ENCODE data around the gene IFT57. TPM values are rescaled to one million over a fixed set of nuclear protein-coding genes. Genes with fewer than 3 reads are reported as not detected.

Gene IFT57
- total and polyA plus RNA-seq, 2 donors: 33.8 to 80.1 TPM

DNA sequence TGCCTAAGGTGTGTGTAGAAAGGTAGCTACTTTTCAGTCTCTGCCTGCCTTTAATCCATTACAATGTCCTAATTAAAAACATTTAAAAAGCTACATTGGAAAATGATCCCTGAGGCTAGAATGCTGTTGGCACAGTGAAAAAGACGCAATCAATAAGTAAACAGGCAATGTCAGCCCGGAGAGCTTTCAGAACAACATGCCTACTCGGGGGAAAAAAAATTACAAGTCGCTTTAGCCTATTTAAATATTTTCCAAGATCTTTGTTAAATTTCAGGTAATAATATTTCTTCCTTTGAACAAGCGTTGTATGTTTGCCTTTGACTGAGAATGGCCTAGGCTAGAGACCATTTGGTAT, 84.8 kb downstream of the IFT57 start:
- no peak for DNase-seq (ENCODE audit: extremely low spot score)
- H3K36me3 ChIP-seq (ENCODE audit: insufficient read depth): no peaks in the 10 kb centered on the region
- H3K4me1 ChIP-seq (ENCODE audit: insufficient read depth): no peaks in the 10 kb centered on the region
- H3K27ac ChIP-seq (ENCODE audit: low read depth): no peak overlapping the region
- WGBS: 87% methylated on average over 5 of the region's 5 CpGs
- no peak overlapping the region for H3K4me3 ChIP-seq (ENCODE audit: low read depth, low read length)

- H3K36me3 ChIP-seq (ENCODE audit: insufficient read depth): no peaks in the 10 kb centered on the region
- no peaks in the 10 kb centered on the region for H3K4me1 ChIP-seq (ENCODE audit: insufficient read depth)
- 75% methylated on average over 13 of the region's 13 CpGs for WGBS
- no peak for DNase-seq (ENCODE audit: extremely low spot score)
- no peak overlapping the region for H3K27ac ChIP-seq (ENCODE audit: low read depth)
- H3K4me3 ChIP-seq (ENCODE audit: low read depth, low read length): no peak overlapping the region
Observed at GRCh38 chr3:108136561-108137459, 85.4 kb downstream of the IFT57 start.

- Histone ChIP-seq H3K27ac (ENCODE audit: low read depth) (no peak overlapping the region), H3K4me3 (ENCODE audit: low read depth, low read length) (no peak overlapping the region), H3K4me1 (ENCODE audit: insufficient read depth) (no peaks in the 10 kb centered on the region), H3K36me3 (ENCODE audit: insufficient read depth) (no peaks in the 10 kb centered on the region)
- DNase-seq (ENCODE audit: extremely low spot score): no peak
- 78% methylated on average over 1 of the region's 1 CpG for WGBS
Observed at GRCh38 chr3:108134555-108134880, 87.7 kb downstream of the IFT57 start.

DNA sequence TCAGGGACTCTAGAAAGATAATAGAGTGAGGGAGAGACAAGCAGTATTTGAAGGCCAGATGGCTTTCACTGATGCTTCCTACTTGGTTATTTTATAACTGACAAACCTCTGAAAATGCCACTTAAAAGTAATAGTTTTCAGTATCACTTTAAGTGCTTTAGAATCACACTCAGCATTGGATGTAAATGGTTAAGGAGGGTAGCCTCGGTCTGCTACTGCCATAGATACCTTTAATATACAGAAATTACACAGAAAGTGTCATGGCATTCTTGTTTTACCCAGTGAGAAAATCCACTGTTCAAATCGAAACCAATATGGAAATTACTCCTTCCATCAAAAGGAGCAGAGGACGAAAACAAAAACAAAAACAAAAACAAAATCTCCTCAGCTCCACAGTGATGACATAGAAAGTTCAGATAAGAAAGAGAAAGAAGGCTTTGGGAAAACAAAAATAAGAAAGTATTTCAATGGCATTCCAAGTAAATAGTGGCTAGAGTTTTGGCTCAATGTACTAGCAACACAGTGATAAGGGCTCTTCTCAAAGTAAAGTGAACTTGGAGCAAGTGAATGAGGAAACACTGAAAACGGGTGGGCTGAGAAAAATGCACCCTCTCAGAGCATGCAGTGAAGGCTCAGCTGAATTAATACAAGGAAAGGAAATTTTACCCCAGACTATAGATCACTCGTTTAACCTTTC, 88.2 kb downstream of the IFT57 start:
- no peaks in the 10 kb centered on the region for H3K36me3 ChIP-seq (ENCODE audit: insufficient read depth)
- no peak for DNase-seq (ENCODE audit: extremely low spot score)
- WGBS: 56% methylated on average over 5 of the region's 5 CpGs
- H3K27ac ChIP-seq (ENCODE audit: low read depth): no peak overlapping the region
- H3K4me1 ChIP-seq (ENCODE audit: insufficient read depth): no peaks in the 10 kb centered on the region
- H3K4me3 ChIP-seq (ENCODE audit: low read depth, low read length): no peak overlapping the region

DNA sequence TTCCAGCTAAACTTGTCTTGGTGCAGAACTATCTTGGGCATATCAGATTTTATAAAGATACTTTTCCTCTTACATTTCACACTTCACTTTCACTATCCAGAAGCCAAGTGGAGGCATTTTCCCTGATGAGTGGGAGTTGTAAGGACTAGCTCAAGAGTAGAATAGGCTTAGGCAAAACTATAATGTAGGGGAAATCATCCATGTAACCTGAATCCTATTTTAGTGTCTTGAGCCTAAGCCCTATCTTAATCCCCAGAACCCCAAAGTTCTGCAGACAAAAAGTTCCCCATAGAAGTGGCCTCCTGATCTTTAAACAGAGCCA, 89.2 kb downstream of the IFT57 start:
- H3K27ac ChIP-seq (ENCODE audit: low read depth): no peak overlapping the region
- no peak overlapping the region for H3K4me3 ChIP-seq (ENCODE audit: low read depth, low read length)
- no peaks in the 10 kb centered on the region for H3K4me1 ChIP-seq (ENCODE audit: insufficient read depth)
- no peaks in the 10 kb centered on the region for H3K36me3 ChIP-seq (ENCODE audit: insufficient read depth)
- DNase-seq (ENCODE audit: extremely low spot score): no peak

GRCh38 chr3:108131475-108132134, 90.6 kb downstream of the IFT57 start:
- Histone ChIP-seq H3K4me3 (ENCODE audit: low read depth, low read length) (no peak overlapping the region), H3K27ac (ENCODE audit: low read depth) (no peak overlapping the region)
- DNase-seq (ENCODE audit: extremely low spot score): no peak

DNA sequence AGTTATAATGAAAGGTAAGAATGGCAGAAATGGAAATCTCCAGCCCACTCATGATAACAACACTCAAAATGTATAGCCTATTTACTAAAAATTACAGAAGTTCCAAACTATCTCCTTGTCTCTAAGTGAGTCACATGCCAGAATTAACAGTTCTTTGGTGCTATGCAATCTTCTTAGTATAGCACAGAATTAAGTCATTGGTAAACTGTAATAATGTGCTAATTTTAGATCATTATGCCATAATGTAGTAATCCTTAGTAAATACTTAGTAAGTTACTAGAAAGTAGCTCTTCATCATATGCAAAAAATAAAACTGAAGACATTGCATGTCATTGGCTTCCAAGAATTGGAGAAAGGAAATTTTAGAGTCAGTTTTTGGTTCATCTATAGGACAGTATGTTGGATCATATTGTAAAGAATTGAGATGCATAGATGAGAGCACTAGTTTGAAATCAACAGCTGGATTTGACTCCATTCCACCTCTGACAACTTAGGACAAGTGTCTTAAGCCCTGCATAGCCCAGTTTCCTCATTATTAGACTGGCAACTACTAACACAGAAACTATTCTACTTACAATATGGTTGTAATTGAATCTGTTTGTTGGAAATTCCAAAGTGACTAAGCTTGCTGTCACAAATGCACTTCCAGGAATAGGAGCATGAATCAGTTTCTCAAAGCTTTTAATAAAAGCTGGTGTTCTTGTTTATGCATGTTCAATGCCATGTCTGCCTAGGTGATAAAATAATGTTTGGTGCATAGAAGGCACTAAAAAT, 91.3 kb downstream of the IFT57 start:
- H3K4me3 ChIP-seq (ENCODE audit: low read depth, low read length): no peak overlapping the region

More at GRCh38 chr3:108131475-108132134, 90.6 kb downstream of the IFT57 start:
- H3K4me1 ChIP-seq (ENCODE audit: insufficient read depth): no peaks in the 10 kb centered on the region
- WGBS: 86% methylated on average over 9 of the region's 9 CpGs
- no peaks in the 10 kb centered on the region for H3K36me3 ChIP-seq (ENCODE audit: insufficient read depth)

GRCh38 chr3:108130236-108130635, 92.0 kb downstream of the IFT57 start:
- no peaks in the 10 kb centered on the region for H3K36me3 ChIP-seq (ENCODE audit: insufficient read depth)
- H3K4me1 ChIP-seq (ENCODE audit: insufficient read depth): no peaks in the 10 kb centered on the region
- H3K27ac ChIP-seq (ENCODE audit: low read depth): no peak overlapping the region
- WGBS: 93% methylated on average over 4 of the region's 4 CpGs
- H3K4me3 ChIP-seq (ENCODE audit: low read depth, low read length): no peak overlapping the region
- no peak for DNase-seq (ENCODE audit: extremely low spot score)

More for the DNA sequence above, 91.3 kb downstream of the IFT57 start:
- no peak for DNase-seq (ENCODE audit: extremely low spot score)
- Histone ChIP-seq H3K4me1 (ENCODE audit: insufficient read depth) (no peaks in the 10 kb centered on the region), H3K36me3 (ENCODE audit: insufficient read depth) (no peaks in the 10 kb centered on the region), H3K27ac (ENCODE audit: low read depth) (no peak overlapping the region)

DNA sequence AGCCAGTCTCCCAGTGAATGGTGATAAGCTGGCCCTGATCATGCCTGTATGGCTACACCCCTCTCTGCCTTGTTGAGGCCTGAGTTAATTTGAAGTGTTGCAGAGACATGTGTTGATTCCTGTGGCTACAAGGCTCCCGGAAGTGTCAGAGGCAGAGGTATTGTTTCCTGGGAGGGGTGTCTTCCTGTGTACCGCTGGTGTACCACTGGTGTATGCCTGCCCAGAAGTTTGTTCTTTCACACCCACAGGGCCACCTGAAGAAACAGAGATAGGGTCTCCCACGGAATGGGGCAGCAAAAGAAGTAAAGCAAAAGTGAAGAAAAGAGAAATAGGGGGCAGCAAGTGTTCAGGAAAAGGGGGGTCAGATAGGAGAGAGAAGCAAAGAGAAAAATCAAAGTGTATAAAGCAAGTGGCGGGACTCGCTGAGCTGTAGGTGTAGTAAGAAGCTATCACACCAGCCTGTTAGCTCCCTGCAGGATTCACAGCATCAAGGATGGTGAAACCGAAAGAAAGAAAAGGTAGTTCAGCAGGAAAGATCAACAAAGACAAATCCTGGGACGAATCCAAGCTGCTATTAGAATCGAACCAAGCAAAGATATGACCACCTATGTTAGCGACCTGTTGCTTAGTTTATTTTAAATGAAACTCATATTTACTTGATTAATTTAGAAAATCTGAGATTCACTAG, 94.8 kb downstream of the IFT57 start:
- Histone ChIP-seq H3K4me3 (ENCODE audit: low read depth, low read length) (no peak overlapping the region), H3K27ac (ENCODE audit: low read depth) (no peak overlapping the region), H3K36me3 (ENCODE audit: insufficient read depth) (no peaks in the 10 kb centered on the region), H3K4me1 (ENCODE audit: insufficient read depth) (no peaks in the 10 kb centered on the region)
- DNase-seq (ENCODE audit: extremely low spot score): no peak
- WGBS: 81% methylated on average over 9 of the region's 9 CpGs

GRCh38 chr3:108126348-108126747, 95.9 kb downstream of the IFT57 start:
- no peak overlapping the region for H3K4me3 ChIP-seq (ENCODE audit: low read depth, low read length)
- no peaks in the 10 kb centered on the region for H3K36me3 ChIP-seq (ENCODE audit: insufficient read depth)
- H3K4me1 ChIP-seq (ENCODE audit: insufficient read depth): no peaks in the 10 kb centered on the region
- 83% methylated on average over 1 of the region's 1 CpG for WGBS
- H3K27ac ChIP-seq (ENCODE audit: low read depth): no peak overlapping the region
- no peak for DNase-seq (ENCODE audit: extremely low spot score)

- DNase-seq (ENCODE audit: extremely low spot score): no peak
- H3K27ac ChIP-seq (ENCODE audit: low read depth): no peak overlapping the region
- H3K4me1 ChIP-seq (ENCODE audit: insufficient read depth): no peaks in the 10 kb centered on the region
- H3K4me3 ChIP-seq (ENCODE audit: low read depth, low read length): no peak overlapping the region
- H3K36me3 ChIP-seq (ENCODE audit: insufficient read depth): no peaks in the 10 kb centered on the region
- WGBS: 78% methylated on average over 6 of the region's 6 CpGs
Observed at GRCh38 chr3:108125550-108126071, 96.6 kb downstream of the IFT57 start.

- Histone ChIP-seq H3K4me1 (ENCODE audit: insufficient read depth) (no peaks in the 10 kb centered on the region), H3K4me3 (ENCODE audit: low read depth, low read length) (no peak overlapping the region), H3K36me3 (ENCODE audit: insufficient read depth) (no peaks in the 10 kb centered on the region), H3K27ac (ENCODE audit: low read depth) (no peak overlapping the region)
- no peak for DNase-seq (ENCODE audit: extremely low spot score)
- 89% methylated on average over 4 of the region's 4 CpGs for WGBS
Observed at GRCh38 chr3:108125153-108125543, 97.1 kb downstream of the IFT57 start.
